AG08396 (cell line): ENCODE data around the gene CYSRT1.

Experiments used
- DNase-seq: peaks from one replicate; pipeline ENCODE4 v3.0.0; 2012; ENCODE audit warnings: low spot score, mixed read lengths

The CYSRT1 gene

GRCh38 chr9:137227054-137227852 is 2.3 kb downstream of the CYSRT1 start, which contains the start of gene RNF224:
Gene RNF224, plus strand, starts transcription at chr9:137227502. Its CDS starts 834 bp downstream, at chr9:137228336.
- DNase-seq, result peak; percentile 86

GRCh38 chr9:137227853-137228505 is 3.0 kb downstream of the CYSRT1 start:
- no peak for DNase-seq

DNA sequence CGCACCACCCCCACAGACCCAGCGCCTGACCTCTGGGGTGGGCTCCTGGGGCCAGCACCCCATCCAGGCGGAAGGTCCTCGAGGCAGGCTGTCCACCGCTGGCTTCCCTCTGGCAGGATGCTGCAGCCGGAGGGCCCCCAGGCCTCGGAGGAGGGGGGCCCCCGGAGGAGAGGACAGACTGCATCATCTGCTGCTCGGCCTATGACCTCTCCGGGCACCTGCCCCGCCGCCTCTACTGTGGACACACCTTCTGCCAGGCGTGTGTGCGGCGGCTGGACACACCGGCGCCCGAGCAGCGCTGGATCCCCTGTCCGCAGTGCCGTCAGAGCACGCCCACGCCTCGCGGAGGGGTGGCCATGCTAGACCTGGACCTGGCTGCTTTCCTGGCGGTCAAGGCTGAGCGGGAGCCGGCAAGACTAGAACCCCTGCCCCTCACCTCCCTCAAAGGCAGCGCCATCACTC is 3.6 kb downstream of the CYSRT1 start:
- DNase-seq, result no peak

DNA sequence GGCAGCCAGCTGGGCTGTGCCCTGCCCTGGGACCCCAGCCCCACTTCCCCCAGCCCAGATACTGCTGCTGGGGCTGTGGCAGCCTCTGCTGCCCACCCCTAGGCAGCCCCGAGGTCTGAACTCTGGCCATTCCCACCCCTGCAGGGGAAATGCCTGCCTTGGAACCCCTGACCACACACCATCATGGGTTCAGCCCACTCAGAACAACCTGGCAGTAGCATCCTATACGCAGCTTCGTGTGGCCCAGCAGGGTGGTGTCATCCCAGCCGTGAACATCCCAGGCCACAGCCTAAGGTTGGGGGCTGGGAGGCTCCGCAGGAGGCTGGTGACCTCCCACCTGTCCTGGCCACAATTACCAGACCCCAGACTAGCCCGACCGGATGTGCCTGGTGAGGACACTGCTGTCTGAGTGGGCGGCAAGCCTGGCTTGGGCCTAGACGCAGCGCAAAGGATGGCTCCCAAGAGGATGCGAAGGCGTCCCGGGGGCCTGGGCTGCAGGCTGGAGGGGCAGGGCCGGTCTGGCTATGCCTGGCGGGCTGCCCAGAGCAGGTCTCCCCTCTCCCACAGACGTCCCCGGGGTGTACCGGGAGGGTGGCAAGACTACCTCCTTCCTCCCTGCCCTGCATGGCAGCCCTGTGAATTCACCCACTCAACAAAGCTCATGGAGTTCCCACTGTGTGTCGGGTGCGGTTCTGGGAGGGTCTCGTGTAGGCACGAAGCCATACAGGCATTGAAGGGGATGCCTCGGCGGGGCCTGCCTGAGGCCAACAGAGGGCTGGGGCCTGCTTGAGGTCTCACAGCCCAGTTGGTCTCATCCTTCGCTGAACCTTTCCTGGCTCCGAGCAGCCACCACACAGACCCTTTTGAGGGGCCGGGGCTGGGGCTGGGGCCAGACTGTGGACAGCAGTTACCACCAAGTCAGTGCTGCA is 4.3 kb downstream of the CYSRT1 start:
- DNase-seq, result no peak

- DNase-seq, result no peak
Measured at GRCh38 chr9:137229903-137230704, 5.1 kb downstream of the CYSRT1 start.

DNA sequence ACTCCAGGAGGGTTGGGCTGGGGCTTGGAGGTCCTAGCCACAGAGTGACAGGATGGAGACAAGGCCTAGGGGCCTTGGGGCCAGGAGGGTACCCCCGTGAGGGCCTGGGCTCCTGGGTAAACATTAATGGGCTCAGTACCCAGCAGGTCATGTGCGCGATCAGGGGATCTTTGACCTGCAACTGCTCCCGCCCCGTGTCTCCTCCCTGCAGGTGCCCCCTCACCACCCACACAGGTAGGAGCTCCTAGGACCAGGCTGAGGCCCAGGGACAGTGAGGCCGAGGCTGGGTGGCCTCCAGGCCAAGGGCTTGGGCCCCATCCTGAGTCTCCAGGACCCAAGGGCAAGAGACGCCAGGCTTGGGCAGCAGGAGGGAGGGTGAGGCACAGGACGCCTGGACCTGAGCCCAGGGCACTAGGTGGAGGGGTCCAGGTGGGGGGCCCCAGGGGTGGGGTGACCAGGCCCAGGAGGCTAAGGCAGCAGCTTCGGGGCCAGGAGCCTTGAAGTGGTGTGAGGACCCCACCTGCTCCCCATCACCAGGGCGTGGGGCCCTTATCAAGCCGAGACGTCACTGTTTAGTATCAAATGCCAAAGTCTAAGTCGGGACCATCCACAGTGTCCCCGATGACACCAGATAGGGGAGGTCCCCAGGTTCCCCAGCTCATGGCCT is 5.9 kb downstream of the CYSRT1 start, which contains the start of gene SLC34A3:
TSS of gene SLC34A3 (plus strand) at position 197 of the 667 bp plus-strand sequence. CDS start 802 bp downstream, outside the sequence.
- no peak for DNase-seq

GRCh38 chr9:137231372-137232039 is 6.5 kb downstream of the CYSRT1 start:
- no peak for DNase-seq

DNA sequence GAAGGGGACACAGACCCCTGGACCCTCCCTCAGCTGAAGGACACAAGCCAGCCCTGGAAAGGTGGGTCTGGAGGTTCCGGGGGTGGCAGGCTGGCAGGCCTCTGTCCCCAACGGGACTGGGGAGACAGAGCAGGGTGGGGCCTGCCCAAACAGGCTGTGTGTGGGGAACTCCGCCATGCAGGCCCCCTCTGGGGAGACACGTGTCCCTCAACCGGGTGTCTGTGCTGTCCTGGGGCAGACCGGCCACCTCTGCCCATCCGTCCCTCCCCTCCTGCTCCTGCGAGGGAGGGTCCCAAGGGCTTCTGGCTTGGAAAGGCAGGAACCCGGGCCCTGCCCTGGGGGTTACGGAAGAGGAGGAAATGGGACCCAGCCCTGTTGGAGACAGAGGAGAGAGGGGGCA is 7.1 kb downstream of the CYSRT1 start:
- DNase-seq, result no peak

GRCh38 chr9:137232510-137232909 is 7.5 kb downstream of the CYSRT1 start:
- no peak for DNase-seq

DNA sequence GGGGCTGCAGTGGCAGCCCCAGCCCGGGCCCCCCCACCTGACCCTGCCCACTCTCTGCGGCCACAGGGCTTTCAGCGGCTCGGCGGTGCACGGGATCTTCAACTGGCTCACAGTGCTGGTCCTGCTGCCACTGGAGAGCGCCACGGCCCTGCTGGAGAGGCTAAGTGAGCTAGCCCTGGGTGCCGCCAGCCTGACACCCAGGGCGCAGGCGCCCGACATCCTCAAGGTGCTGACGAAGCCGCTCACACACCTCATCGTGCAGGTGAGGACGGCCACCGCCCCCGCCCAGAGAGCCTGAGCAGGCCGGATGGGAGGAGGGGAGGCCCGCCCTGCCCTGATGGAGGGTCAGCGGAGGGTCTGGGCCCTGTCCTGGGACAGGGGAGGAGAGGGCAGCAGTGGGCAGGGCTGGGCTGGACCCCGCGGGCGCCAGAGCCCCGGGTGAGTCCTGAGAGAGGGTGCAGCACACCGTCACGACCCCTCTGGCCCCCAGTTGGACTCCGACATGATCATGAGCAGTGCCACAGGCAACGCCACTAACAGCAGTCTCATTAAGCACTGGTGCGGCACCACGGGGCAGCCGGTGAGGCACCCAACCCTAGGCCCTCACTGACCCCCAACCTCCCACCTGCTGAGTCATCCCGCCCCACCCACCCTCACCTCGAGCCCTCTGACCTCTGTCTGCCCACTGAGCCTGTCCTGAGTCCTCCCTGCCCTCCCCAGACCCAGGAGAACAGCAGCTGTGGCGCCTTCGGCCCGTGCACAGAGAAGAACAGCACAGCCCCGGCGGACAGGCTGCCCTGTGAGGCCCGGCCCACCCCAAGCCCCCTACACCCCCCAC is 8.4 kb downstream of the CYSRT1 start:
- no peak for DNase-seq

GRCh38 chr9:137234055-137234697 is 9.2 kb downstream of the CYSRT1 start:
- DNase-seq, result no peak

GRCh38 chr9:137234758-137235423 is 9.9 kb downstream of the CYSRT1 start:
- no peak for DNase-seq

DNA sequence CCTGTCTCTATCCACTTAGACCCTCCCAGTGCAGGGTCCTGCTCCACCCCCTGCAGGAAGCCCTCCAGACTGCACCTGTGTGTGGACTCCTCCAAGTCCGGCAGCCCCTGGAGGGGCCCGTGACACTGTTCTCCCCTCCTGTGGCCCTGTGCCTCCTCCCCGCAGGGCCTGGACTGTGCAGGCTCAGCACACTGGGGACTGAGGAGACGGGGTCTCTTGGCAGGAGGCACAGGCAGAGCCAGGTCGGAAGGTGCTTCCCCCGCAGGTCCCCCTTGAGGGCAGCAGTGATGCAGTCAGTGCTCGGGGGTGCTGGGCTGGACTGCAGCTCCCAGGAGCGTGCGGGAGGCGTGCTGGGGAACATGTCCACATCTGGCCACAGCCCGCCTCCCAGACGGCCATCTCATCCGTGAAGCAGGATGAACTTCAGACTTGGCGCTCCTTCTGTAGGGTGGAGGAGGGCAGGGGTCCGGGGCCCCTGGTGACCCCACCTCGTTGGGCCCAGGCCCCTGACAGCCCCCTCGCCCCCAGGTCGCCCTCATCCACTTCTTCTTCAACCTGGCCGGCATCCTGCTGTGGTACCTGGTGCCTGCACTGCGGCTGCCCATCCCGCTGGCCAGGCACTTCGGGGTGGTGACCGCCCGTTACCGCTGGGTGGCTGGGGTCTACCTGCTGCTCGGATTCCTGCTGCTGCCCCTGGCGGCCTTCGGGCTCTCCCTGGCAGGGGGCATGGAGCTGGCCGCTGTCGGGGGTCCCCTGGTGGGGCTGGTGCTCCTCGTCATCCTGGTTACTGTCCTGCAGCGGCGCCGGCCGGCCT is 10.7 kb downstream of the CYSRT1 start:
- DNase-seq, result no peak

DNA sequence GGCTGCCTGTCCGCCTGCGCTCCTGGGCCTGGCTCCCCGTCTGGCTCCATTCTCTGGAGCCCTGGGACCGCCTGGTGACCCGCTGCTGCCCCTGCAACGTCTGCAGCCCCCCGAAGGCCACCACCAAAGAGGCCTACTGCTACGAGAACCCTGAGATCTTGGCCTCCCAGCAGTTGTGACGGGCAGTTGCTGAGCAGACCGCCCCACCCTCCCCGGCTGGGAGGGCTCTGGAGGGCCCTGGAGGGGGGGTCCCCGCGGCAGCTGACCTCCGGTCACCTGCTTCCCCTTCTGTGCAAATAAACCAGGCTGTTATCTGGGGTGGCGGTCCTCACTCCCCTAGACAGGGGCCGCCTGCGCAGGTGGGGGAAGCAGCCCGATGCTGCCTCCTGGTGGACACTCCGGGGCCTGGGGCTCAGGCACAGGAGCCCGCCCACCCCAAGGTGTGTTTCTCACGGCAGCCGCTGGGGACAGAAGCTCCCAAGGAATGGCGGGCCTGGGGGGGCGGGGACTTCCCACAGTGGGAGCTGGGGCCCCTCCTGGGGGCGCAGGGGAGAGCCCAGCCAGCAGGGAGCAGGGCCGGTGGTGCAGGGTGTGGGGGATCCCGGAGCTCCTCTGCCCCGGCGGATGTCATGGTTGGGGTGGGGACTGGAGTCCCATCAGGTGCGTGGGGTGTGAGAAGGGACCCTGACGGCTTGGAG is 11.4 kb downstream of the CYSRT1 start:
- peak; percentile 95 for DNase-seq

- no peak for DNase-seq
Measured at GRCh38 chr9:137236936-137237421, 12.0 kb downstream of the CYSRT1 start.
